SU-DHL-6 (cell line): ENCODE measurements around the gene PLCB1.

Experiments used
- CTCF ChIP-seq: fragments of 200-600 bp; sonication (generic); IDR thresholded peaks from one replicate; pipeline ENCODE4 v1.5.1; 2017; ENCODE audit warnings: antibody characterized with exemption, mild to moderate bottlenecking, low read length, moderate library complexity; ENCODE audit not compliant: insufficient read depth, poor library complexity, severe bottlenecking
- EZH2phosphoT487 ChIP-seq: fragments of 200-600 bp; sonication (generic), shearing (Covaris generic); conservative IDR thresholded peaks from 2 replicates; pipeline ENCODE4 v1.6.1; 2018; ENCODE audit warnings: mild to moderate bottlenecking, antibody characterized with exemption, low read length, moderate library complexity, mixed read lengths

GRCh38 chr20:8714206-8714605, 582.1 kb downstream of the PLCB1 start:
- TF ChIP-seq CTCF = no peak
- TF ChIP-seq EZH2phosphoT487 = no peak
